Measurements from ENCODE around the gene USP47.

DNA sequence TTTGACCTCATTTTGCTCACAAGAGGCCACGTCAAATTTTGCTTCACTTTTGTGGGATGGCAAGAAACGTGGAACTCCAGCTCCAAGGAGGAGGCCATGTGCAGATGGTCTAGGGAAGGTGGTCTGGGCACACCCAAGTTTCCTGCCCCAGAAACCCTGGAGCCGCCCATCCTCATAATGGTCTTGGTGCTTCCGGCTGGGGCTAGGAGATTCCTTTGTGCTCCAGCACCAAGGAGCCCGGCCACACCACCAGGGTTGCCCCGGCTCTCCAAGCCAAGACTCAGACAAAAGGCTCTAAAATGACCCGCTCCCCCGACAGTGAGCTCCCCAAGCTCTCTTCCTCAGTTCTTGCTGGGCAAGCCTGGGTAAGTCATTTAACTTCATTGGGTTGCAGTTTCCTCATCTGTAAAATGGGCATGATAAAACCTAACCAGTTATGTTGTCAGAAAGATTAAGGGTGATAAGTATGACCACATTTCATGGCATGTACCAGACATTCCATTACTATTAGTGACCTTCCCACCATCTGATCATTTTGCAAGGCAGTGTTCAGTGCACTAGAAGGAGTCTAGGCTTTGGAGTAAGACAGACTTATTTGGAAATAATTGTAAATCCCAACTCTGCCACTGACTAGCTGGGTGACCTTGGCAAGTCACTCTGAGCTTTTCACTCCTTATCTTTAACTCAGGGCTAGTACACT, 143.4 kb downstream of the USP47 start:
- no peak for TF ChIP-seq CTBP1 (IDR thresholded peaks at IDR 0.05; ENCODE audit: borderline replicate concordance)
- no peak for TF ChIP-seq RAD21 (CRISPR knock-in tag; conservative IDR thresholded peaks at IDR 0.05 in 1 of 2, IDR thresholded peaks at IDR 0.05 in 1 of 2)
- no peak for TF ChIP-seq CLOCK (CRISPR knock-in tag; IDR thresholded peaks at IDR 0.05; ENCODE audit: borderline replicate concordance)
- no peak for TF ChIP-seq NBN (IDR thresholded peaks at IDR 0.05; ENCODE audit: low read depth)
- TF ChIP-seq MAX (CRISPR knock-in tag; IDR thresholded peaks at IDR 0.05), result no peak
- no peak for TF ChIP-seq KAT8 (IDR thresholded peaks at IDR 0.05; ENCODE audit: low read depth)
- no peak for TF ChIP-seq PTBP1 (IDR thresholded peaks at IDR 0.05; ENCODE audit: low read depth, low read length)
- TF ChIP-seq ZKSCAN8 (CRISPR knock-in tag; IDR thresholded peaks at IDR 0.05), result no peak
- no peak for TF ChIP-seq TRIM24 (IDR thresholded peaks at IDR 0.05)
- TF ChIP-seq EP300 (IDR thresholded peaks at IDR 0.05; ENCODE audit: low read length), result no peak
